Hepatic stellate cell (primary cell): ENCODE results near the gene TRPM3.

Experiments used
- DNase-seq: peaks from one replicate; pipeline ENCODE4 v3.0.0; 2011; ENCODE audit warnings: low spot score

The TRPM3 gene

GRCh38 chr9:70577671-70578070 is 543.8 kb downstream of the TRPM3 start:
- DNase-seq = no peak

DNA sequence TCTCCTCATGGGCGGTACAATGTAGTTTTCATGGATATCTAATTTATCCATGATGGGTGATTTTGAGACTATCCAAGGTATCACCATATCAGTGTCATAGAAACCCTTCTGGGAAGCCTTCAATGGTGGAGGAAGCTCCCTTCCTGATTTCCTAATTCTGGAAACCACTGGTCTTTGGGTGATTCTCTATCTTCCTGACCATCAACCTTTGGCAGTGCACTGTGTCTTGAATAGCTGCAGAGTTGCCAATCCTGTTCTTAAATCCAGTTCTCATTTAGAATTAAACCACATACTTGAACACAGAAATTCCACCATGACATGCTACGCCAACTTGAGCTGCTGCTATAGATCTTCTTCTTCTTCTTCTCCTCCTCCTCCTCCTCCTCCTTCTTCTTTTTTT is 545.3 kb downstream of the TRPM3 start:
- no peak for DNase-seq

GRCh38 chr9:70574151-70574837 is 547.1 kb downstream of the TRPM3 start:
- no peak for DNase-seq

DNA sequence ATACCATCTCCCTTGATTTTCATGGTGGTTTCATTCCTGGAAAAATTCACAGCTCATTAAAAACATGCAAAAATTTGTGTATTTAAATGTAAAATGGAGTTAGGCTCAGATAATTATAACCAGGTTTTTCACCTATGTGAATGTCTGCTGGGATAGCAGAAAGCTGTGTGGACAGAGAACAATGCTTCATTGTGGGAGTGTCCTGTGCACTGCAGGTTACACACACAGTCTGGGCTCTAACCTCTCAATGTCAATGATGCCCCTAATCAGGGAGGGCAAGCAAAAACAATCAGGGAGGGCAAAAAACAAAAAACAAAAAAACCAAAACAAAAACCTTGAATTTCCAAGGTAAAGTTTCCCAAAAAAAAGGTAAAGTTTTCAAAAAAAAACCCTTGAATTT is 548.1 kb downstream of the TRPM3 start:
- no peak for DNase-seq

- no peak for DNase-seq
Observed at GRCh38 chr9:70571258-70571657, 550.2 kb downstream of the TRPM3 start.

DNA sequence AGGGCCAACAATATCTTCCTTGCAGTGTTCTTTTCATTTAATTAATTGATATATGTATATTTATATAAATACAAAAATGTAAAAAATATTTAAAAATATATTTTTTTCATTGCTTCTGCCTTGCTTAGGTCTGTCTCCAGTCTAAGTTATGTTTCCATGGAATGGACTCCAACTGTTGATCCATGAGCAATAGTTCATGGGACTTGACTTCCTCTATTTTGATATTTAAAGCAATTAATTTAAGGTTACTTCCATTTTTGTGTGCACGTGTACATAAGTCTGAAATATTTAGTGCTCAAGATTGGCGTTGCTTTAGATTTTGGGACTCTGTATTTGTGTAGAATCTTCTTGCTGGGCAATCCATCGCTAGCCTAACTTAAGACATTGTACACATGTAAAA is 551.6 kb downstream of the TRPM3 start:
- DNase-seq = no peak

DNA sequence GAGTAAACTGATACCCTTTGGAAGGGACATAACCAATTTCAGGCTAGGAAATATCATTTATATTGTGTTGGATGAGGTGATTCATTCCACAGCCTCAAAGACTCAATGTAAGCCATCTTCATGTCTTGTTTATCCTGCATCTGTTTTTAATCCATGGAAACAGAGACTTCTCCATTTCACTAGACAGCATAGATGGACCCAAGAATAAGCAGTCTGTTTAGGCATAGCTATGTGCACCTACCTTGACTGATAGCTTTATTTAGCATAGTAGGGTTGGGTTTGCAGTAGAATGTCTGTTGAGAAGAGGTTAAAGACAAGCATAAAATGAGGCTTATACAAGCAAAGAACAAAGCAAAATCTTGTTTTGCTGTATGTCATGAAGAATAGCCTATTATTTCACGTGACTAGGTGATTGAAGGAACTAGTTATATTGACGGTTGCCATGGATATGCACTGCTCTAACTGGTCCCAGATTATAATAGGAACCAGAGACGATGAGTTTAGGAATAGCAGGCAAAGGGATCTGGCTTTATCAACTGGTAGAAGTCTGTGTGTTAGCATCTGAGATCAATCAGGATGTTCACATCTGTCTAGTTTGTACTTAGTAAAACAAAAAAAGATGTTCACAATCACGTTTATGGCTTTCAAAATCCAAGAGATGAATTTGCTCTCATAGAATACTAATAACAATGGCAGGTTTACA is 552.2 kb downstream of the TRPM3 start:
- DNase-seq = no peak

- DNase-seq = no peak
Observed at GRCh38 chr9:70567511-70567910, 553.9 kb downstream of the TRPM3 start.

DNA sequence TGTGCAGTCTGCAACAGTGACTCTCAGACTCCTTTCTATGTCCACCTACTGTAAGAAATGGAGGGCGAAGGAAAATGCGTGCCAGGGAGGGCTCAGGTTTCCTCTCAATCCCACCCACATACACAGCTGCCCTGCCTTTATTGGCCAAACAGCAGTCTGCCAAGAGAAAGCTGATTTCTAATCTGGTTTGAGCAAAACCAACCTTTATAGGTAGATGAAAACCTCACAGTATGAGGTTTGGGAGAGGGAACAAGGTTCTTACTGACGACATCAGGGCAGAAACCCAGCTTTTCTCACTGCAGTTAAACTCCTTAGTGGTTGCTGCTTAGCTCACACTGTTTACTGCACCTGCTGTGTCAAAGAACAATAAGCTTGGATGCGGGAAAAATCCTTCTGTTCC is 554.7 kb downstream of the TRPM3 start:
- no peak for DNase-seq

DNA sequence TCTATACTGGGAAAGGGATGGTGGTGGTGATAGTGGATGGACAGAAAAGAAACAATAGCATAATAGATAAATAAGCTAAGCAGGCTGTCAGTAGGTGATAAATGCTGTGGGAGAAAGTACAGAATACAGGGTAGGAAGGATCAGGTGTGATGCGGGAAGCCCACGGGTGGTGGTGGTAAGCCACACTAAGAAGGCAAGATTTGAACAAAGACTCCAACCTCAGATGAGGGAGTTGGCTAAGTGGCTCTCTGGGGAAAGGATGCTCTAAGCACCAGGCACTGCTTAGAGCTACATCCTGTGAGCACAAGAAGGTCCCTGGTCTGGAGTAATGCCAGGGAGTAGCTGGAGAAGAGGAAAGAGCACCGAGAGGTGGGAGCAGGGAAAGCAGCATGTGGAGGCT is 555.4 kb downstream of the TRPM3 start:
- DNase-seq = no peak

DNA sequence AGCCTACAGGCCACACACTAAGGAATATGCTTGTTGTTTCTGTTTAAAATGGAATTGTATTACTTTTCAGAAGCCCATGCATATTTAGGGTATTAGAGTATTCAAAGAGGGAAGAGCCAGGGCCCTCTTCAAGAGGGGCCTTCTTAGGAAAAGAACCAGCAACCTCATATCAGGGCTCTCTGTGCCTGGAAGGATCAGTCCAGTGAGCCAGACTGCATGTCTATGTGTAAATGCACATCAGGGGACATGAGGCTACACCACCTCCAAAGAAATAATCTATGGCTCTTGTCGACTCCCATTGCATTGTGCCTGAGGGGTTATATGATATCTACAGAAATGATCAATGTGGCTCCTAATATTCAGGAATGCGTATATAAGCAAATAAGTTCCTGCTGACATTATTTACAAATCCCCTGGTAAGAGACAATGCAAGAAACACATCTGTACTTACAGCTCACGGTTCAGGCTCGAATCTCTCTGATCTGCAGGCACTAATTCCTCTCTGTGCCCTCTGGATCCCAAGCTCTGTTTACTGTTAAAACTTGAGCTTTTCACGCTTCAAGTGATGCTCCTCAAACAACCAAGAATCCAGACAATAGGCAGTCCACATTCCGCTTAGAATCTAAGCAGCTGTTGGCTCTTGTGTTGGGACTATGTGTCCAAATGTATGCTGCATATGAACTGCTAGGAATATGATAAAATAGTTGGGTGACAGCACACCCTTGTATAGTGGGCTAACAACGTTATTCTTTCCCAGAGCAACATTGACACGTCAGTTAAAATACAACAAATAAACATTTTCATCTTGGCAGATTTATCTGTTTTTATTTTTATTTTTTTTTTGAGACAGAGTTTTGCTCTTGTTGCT is 556.7 kb downstream of the TRPM3 start:
- no peak for DNase-seq

DNA sequence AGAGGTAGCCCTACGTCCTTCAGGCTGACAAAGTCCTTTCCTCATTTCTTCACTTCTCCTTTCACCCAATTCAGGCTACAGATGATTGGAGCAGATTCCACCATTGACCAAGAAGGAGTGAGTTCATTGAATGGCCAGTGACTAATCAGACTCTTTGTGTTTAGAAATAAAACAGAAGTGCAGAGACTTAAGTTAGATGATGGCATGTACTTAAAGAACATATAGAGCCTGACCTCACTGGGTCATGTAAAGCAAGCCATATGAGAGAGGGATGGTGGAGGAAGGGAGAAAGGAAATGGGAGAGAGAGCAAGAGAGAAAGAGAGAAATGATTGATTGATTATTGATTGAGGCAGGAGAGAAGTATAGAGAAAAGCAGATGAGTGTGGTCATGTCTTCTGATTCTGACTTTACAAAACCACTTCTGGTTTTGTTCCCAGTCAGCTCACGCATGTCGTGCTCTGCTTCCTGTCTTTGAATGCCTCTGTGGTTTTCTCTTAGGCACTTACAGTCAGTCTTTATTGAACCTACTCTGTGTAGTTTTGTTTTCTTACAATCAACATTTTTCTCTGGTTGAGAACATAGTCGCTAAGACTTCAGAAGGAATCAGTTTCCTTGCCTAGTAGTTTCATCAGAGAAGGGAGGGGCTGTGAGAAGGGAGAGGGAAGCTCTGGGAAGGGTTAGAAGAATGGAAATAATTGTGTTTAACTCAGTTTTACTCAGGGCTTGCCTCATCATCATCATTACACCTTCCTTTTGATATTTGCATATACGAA is 557.8 kb downstream of the TRPM3 start:
- DNase-seq = peak; percentile 32

DNA sequence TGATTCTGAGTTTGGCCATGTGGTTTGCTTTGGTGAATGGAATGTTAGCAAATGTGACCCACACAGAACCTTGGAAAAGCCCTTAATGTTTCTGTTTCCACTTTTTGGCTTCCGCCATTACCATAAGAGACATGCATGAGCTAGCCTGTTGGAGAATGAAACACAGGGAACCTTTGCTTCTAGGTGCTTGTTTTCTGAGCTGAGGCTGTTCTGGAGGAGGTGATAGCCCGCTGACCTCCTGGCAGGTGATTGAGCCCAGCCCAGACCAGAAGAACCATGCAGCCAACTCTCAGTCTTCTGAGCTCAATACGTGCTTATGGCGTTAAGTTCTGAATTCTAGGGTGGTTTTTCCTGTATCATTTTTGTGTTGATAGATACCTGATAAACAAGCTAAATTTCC is 558.4 kb downstream of the TRPM3 start:
- no peak for DNase-seq

DNA sequence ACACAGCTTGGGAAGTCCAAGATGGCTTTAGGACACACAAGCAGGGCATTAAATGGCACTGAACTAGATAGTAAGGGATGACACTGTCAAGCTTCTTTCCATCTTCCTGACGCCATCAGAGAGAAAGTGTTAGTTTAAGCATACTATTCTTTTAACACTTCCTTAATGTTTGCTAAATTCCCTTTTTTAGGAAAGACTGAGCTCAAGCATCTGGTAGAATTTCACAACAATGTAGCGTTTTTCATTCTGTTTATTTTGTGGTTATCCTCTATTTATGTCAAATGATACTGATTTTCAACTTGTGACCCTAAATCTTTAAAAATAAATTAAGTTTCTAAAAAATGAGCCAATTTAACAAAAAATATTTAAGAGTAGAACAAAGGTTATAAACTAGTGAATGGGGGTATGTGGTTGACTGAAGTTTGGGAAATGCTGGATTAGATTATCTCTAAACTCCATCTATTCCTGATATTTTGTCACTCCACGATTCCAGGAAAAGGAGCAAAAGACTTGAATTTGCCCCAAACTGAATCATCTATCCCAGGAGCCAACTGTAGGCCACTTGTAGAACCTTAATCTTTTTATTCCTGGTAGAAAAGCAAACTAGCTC is 559.5 kb downstream of the TRPM3 start:
- no peak for DNase-seq

GRCh38 chr9:70561111-70561510 is 560.3 kb downstream of the TRPM3 start:
- DNase-seq = no peak

DNA sequence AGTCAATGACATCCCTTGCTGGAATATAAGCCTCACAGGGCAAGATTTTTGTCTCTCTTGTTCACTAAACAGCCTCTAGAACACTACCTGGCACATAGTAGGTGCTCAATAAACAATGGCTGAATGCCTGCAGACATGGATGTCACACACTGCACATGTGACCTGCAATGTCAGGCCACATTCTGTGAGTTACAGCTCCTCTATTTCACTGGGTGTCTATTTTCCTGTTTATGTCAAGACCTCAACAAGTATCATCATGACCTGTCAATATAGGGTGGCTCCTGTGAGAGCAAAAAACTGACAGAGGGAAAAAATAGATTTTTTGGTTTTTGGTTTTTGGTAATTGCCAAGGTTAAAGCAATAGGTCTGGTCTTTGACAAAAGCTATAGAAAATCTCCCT is 562.3 kb downstream of the TRPM3 start:
- DNase-seq = no peak

DNA sequence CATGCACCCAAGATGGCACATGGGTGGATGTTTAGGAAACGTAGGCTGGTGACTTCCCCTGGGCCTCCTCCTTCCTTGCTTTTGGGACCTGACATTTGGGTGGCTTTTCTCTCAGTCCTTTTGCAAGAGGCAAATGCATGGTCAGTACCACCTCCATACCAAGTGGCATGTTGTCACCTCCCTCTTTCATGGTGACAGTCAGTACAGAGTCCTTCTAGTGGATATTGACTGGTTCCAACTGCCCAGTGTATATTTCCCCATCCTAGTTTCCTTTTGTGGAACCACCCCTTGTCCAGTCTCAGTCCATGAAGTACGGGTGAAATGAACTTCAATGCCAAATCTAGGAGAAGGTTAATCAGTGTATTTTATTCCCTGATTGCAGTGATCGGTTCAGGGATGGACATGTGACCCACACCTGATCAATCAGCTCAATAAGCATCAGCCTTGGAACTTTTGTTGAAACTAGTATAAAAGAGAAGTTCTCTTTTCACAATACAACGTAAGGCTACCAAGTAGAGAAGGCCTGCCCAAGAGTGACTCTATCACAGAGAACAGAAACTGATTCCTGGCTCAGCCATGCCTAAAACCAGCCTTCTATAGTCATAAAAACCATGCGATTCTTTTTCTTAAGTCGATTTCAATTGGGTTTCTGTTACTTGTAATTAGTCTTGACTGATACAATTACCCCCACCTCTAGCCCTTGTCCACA is 563.6 kb downstream of the TRPM3 start:
- DNase-seq = no peak

DNA sequence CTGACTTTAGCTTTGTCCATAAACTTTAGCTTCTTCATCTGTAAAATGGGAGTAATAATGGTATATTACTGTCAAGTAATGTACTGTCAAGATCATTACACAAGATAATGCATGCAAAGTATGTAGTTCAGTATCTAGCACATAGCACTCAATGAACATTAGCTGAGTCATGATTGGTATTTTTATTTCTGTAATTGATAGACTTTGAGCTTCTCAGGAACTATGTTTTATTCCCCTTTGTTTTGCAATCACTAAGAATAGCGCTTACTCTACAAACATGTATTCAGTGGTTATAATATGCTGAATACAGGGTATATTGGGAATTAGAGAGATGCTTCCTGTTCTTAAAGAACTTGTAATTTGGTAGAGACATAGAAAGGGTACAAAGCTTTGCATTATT is 564.6 kb downstream of the TRPM3 start:
- DNase-seq = no peak

- no peak for DNase-seq
Observed at GRCh38 chr9:70554881-70555280, 566.5 kb downstream of the TRPM3 start.

DNA sequence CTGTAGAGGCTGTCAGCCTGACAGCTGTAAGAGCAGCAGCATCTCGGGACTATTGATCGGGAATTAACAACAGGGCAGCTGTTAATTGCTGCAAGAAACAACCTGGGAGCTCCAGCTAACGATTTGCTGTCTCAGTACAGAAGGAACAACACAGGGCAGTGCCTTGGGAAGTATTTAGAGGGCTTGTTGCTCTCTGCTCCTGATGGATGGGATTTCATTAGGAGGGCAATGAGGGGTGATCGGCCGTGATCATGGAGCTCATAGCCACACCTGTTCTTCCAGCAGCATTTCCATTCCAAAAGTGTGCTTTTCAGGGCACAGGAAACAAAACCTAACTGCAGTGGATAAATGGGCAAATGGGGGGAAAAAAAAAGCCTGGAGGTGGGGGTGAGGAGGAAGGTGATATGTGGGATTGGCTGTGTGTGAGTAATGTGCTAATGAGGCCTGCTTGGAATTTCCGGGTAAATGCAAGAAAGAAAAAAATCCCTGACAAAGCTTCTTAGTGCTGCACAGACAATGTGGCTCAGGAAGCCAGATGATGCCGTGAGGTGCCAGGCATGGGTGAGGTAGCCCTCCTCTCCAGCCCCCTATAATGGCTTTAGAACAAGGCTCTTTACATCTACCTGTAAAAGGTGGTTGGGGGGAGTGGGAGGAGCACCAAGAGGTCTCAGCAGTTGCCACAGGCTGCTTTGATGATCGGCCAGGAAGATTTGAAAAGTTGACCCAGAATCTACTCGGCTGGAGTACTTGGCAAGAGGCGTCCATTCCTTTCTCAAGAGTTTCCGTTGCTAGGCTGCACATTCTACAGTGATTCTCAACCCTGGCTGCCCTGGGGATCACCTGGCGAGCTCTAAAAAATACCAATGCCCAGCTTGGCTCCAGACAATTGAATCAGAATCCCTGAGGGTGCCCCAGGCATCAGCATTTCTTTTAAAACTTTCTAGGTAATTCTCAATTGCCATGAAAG is 567.4 kb downstream of the TRPM3 start:
- DNase-seq = no peak
